K562 (cell line): ENCODE measurements around the gene DYNC1I1. TPM values are rescaled to one million over a fixed set of nuclear protein-coding genes. Genes with fewer than 3 reads are reported as not detected.

Source experiments
- ATAC-seq: fragments of 200-7000 bp; cut with Tn5 transposase; 3 replicates; pipeline ENCODE4 v1.9.1; 2020; ENCODE audit warnings: moderate library complexity
- BruUV-seq: library from RNA; stranded (reverse); fragments of 400-500 nt; replicated peaks from 2 replicates; lab custom pipeline; 2021; lab: Mats Ljungman, UMichigan
- CTCF ChIA-PET: fragments of 300-600 bp; formaldehyde crosslinking; extraction: SDS; loops from one replicate; lab custom pipeline; 2021; ENCODE audit warnings: low intra/inter-chr PET ratio; lab: Yijun Ruan, JAX
- POLR2A ChIA-PET: fragments of 300-600, 350-650 bp; sonication (Branson Sonifier 250); formaldehyde crosslinking; extraction: SDS; loops from one replicate; lab custom pipeline; 2021; ENCODE audit warnings: antibody characterized with exemption, inconsistent platforms; lab: Yijun Ruan, JAX
- DNase-seq, 4 experiments: peaks; one replicate each; pipeline versions ENCODE4 v3.0.0 to v3.0.0-alpha.2; 2011 to 2018; ENCODE audit warnings: low spot score in 3 of 4, mixed read lengths in 3 of 4; ENCODE audit errors: extremely low read depth in 1 of 4
- FAIRE-seq: peaks from 2 replicates; lab custom pipeline; 2011; peaks lifted over from hg19 to GRCh38; lab: Jason Lieb, UNC
- H2AFZ ChIP-seq: 2 replicates; pipeline ENCODE4 v1.6.0; 2011; ENCODE audit warnings: low read depth, low read length, control low read depth, inconsistent platforms
- H3K27ac ChIP-seq: fragments of 200-600 bp; 3 replicates; pipeline ENCODE4 v1.8.0; 2011; ENCODE audit warnings: low read depth, mild to moderate bottlenecking, control low read depth, inconsistent platforms, low read length, moderate library complexity, mixed read lengths; ENCODE audit errors: extremely low read depth
- H3K27me3 ChIP-seq, 2 experiments: fragments of 300-600 bp in 1 of 2; 2 replicates in 1 of 2; 3 replicates in 1 of 2; pipeline versions ENCODE4 v1.6.0 to v1.8.0; 2011; ENCODE audit warnings: inconsistent platforms in 2 of 2, low read length in 2 of 2, mild to moderate bottlenecking in 1 of 2, mixed read lengths in 1 of 2, moderate library complexity in 1 of 2; ENCODE audit not compliant: control insufficient read depth in 2 of 2, insufficient read depth in 2 of 2
- H3K36me3 ChIP-seq: fragments of 300-600 bp; 3 replicates; pipeline ENCODE4 v1.8.0; 2011; ENCODE audit warnings: mild to moderate bottlenecking, low read length, inconsistent platforms; ENCODE audit not compliant: control insufficient read depth, insufficient read depth
- H3K4me1 ChIP-seq, 2 experiments: fragments of 200-600 bp in 1 of 2; replicated peaks in 1 of 2; 2 replicates in 1 of 2; 3 replicates in 1 of 2; pipeline versions ENCODE4 v1.5.1 to v1.8.0; 2011; ENCODE audit warnings: inconsistent platforms in 2 of 2, low read length in 2 of 2, mild to moderate bottlenecking in 1 of 2, mixed read lengths in 1 of 2, moderate library complexity in 1 of 2; ENCODE audit not compliant: control insufficient read depth in 2 of 2, insufficient read depth in 2 of 2
- H3K4me2 ChIP-seq: 2 replicates; pipeline ENCODE4 v1.6.1; 2011; ENCODE audit warnings: low read length, control low read depth, inconsistent platforms, mixed read lengths; ENCODE audit not compliant: insufficient read depth
- H3K4me3 ChIP-seq: fragments of 200-600 bp; sonication (generic), shearing (Covaris generic); 2 replicates; pipeline ENCODE4 v1.5.1; 2016; ENCODE audit warnings: control low read depth, inconsistent platforms
- H3K79me2 ChIP-seq: fragments of 200-600 bp; 3 replicates; pipeline ENCODE4 v1.8.0; 2011; ENCODE audit warnings: low read length, inconsistent platforms; ENCODE audit not compliant: control insufficient read depth, insufficient read depth
- H3K9ac ChIP-seq, 2 experiments: 2 replicates each; pipeline versions ENCODE4 v1.6.0 to v1.6.1; 2011; ENCODE audit warnings: low read depth in 2 of 2, low read length in 2 of 2, control low read depth in 1 of 2, inconsistent platforms in 1 of 2, mild to moderate bottlenecking in 1 of 2, mixed read lengths in 1 of 2; ENCODE audit not compliant: insufficient read depth in 1 of 2
- H3K9me1 ChIP-seq: one replicate; pipeline ENCODE4 v1.6.0; 2011; ENCODE audit warnings: inconsistent platforms, mild to moderate bottlenecking, low read length, moderate library complexity; ENCODE audit not compliant: control insufficient read depth, insufficient read depth
- H3K9me3 ChIP-seq: replicated peaks from 2 replicates; pipeline ENCODE4 v1.5.1; 2011; ENCODE audit warnings: low read depth, low read length, inconsistent platforms; ENCODE audit not compliant: control insufficient read depth, insufficient read depth
- H4K20me1 ChIP-seq: replicated peaks from 2 replicates; pipeline ENCODE4 v1.6.1; 2011; ENCODE audit warnings: low read length, inconsistent platforms, mixed read lengths; ENCODE audit not compliant: control insufficient read depth, insufficient read depth
- CREB5 ChIP-seq: fragments of 250-450 bp; sonication (Bioruptor Pico); IDR thresholded peaks from 2 replicates; pipeline ENCODE4 v1.5.0; 2020; ENCODE audit warnings: mild to moderate bottlenecking
- EWSR1 ChIP-seq: fragments of 450-650 bp; IDR thresholded peaks from 2 replicates; pipeline ENCODE4 v1.6.1; 2018; ENCODE audit warnings: borderline replicate concordance, mild to moderate bottlenecking, low read depth, moderate library complexity; ENCODE audit not compliant: partially characterized antibody
- HMG20B ChIP-seq: fragments of 250-450 bp; sonication (Bioruptor Pico); IDR thresholded peaks from 2 replicates; pipeline ENCODE4 v1.5.0; 2021; ENCODE audit warnings: mild to moderate bottlenecking
- KDM4B ChIP-seq, 2 experiments: fragments of 450-650 bp in 1 of 2; sonication (generic) in 1 of 2; IDR thresholded peaks; 2 replicates each; pipeline ENCODE4 v1.6.1; 2016 to 2017; ENCODE audit warnings: borderline replicate concordance in 2 of 2, antibody characterized with exemption in 1 of 2, low read depth in 1 of 2, mild to moderate bottlenecking in 1 of 2
- NUFIP1 ChIP-seq: fragments of 450-650 bp; IDR thresholded peaks from 2 replicates; pipeline ENCODE4 v1.6.1; 2018; ENCODE audit not compliant: partially characterized antibody
- PBX2 ChIP-seq, 2 experiments: IDR thresholded peaks in 1 of 2; conservative IDR thresholded peaks in 1 of 2; 2 replicates each; pipeline ENCODE4 v1.6.1; 2016; ENCODE audit warnings: low read depth in 2 of 2, mild to moderate bottlenecking in 1 of 2, missing compliant biosample characterization in 1 of 2, missing genetic modification characterization in 1 of 2, moderate library complexity in 1 of 2
- SNRNP70 ChIP-seq: fragments of 200-400 bp; formaldehyde crosslinking; optimal IDR thresholded peaks from 2 replicates; pipeline ENCODE3; 2017; ENCODE audit warnings: low read depth, low read length
- ZNF174 ChIP-seq: fragments of 250-450 bp; sonication (Bioruptor Pico); IDR thresholded peaks from 2 replicates; pipeline ENCODE4 v1.4.0; 2020; ENCODE audit warnings: mild to moderate bottlenecking
- ZNF436 ChIP-seq: fragments of 250-450, 450-650 bp; sonication (Bioruptor Pico); formaldehyde crosslinking; IDR thresholded peaks from 2 replicates; pipeline ENCODE4 v1.7.0; 2020; ENCODE audit warnings: mild to moderate bottlenecking
- ZNF766 ChIP-seq: fragments of 200-800 bp; sonication (Bioruptor generic); conservative IDR thresholded peaks from 2 replicates; pipeline ENCODE4 v1.6.1; 2016; ENCODE audit warnings: missing genetic modification characterization, missing compliant biosample characterization
- WGBS: fragments of 100-300 bp; shearing (Covaris generic); methylation state at CpG from one replicate; pipeline ENCODE4 v1.1.6; 2016; ENCODE audit warnings: low coverage, mixed read lengths; ENCODE audit not compliant: insufficient coverage; ENCODE audit errors: missing lambda C conversion rate; 5-methylcytosine and 5-hydroxymethylcytosine counted together
- in situ Hi-C: fragments of 300-500 bp; cut with MboI; formaldehyde crosslinking; loops from 4 replicates; pipeline ENCODE4 v1.15.0; 2018; ENCODE audit warnings: inconsistent platforms, mixed read lengths
- intact Hi-C: fragments of 100-400 bp; cut with micrococcal nuclease; formaldehyde crosslinking; loops from 2 replicates; pipeline ENCODE4 v1.14.2; 2022
- polyA plus RNA-seq, 8 experiments: library from polyadenylated mRNA; depleted of rRNA in 4 of 8; stranded (reverse) in 5 of 8; unstranded in 3 of 8; fragments of >200 nt; fragmentation: Nextera tagmentation in 2 of 8; fragmentation: Illumina TruSeq in 1 of 8; extraction: Ambion mirVana in 2 of 8; extraction: Trizol in 1 of 8; gene quantifications; 2 replicates each; pipeline versions ENCODE4 v1.2.1 to v1.2.3, GENCODE V29; 2011 to 2014; ENCODE audit warnings: inconsistent platforms in 1 of 8, missing spikeins in 1 of 8
- total RNA-seq, 7 experiments: library from RNA; depleted of rRNA in 6 of 7; stranded (reverse); fragments of >200 nt in 6 of 7; fragmentation: Illumina TruSeq in 2 of 7; extraction: Trizol in 2 of 7; gene quantifications; 2 replicates each; pipeline versions ENCODE4 v1.2.1 to v1.2.3, GENCODE V29; 2011 to 2021; ENCODE audit warnings: low replicate concordance in 1 of 7

Gene DYNC1I1
- total and polyA plus RNA-seq, 9 of the 15 experiments (the other 6 are each of a cell fraction or from before 2014, with no cell fraction given), result 0.22 to 1.5 (median 0.44) TPM

- ChIA-PET CTCF (no interaction called here), POLR2A (interaction anchor here (0.7 kb wide), 1 partner anchor 9 kb away, joined by 3 read pairs; no protein-coding TSS in a partner anchor)
- Histone ChIP-seq H3K27ac (no peak overlapping the region), H3K9me3 (no peaks in the 10 kb centered on the region), H4K20me1 (no peaks in the 10 kb centered on the region), H3K4me1 (no peaks in the 10 kb centered on the region), H3K79me2 (no peaks in the 10 kb centered on the region), H2AFZ (no peak overlapping the region), H3K27me3 (no peaks in the 10 kb centered on the region; a peak in 2 of 5 replicates), H3K9me1 (no peaks in the 10 kb centered on the region), H3K4me2 (no peak overlapping the region), H3K36me3 (no peaks in the 10 kb centered on the region), H3K9ac (no peak overlapping the region), H3K4me3 (no peak overlapping the region)
- BruUV-seq, result no TSS peak
- no peak for TF ChIP-seq HMG20B
- TF ChIP-seq ZNF436, result no peak
- no peak for TF ChIP-seq NUFIP1
- DNase-seq, result no peak
- ATAC-seq, result no peak
- in situ Hi-C loops, result loop anchor here (10.0 kb wide), 2 partner anchors 1105 to 1925 kb away; partner anchors contain the start of gene DLX5
- 0% methylated on average over 2 of the region's 2 CpGs for WGBS
- intact Hi-C loops, result loop anchor here (5.0 to 10.0 kb wide), 3 partner anchors 158 to 1928 kb away; no protein-coding TSS in a partner anchor
- no peak for FAIRE-seq
These were observed 147.2 kb downstream of the DYNC1I1 start for GRCh38 chr7:95919556-95919955.

- ATAC-seq (no peak), FAIRE-seq (no peak), DNase-seq (no peak)
- H3K79me2 ChIP-seq, result no peaks in the 10 kb centered on the region
- POLR2A ChIA-PET, result no interaction called here
- no peaks in the 10 kb centered on the region for H3K36me3 ChIP-seq
- H3K4me3 ChIP-seq, result no peak overlapping the region
- H3K9ac ChIP-seq, result no peak overlapping the region
- BruUV-seq, result no TSS peak
- TF ChIP-seq KDM4B (IDR thresholded peaks at IDR 0.05; ENCODE audit: borderline replicate concordance in 2 of 2, low read depth in 1 of 2) (no peak), CREB5 (CRISPR knock-in tag) (no peak), PBX2 (CRISPR knock-in tag; IDR thresholded peaks at IDR 0.05; ENCODE audit: low read depth) (no peak), PBX2 (tag; conservative IDR thresholded peaks at IDR 0.05; ENCODE audit: low read depth) (no peak), ZNF766 (CRISPR knock-in tag) (no peak), EWSR1 (no peak), SNRNP70 (no peak), ZNF174 (CRISPR knock-in tag) (no peak)
- no peak overlapping the region for H2AFZ ChIP-seq
- no peaks in the 10 kb centered on the region for H3K9me3 ChIP-seq
- no peak overlapping the region for H3K27ac ChIP-seq
- intact Hi-C loops, result loop anchor here (5.0 kb wide), 1 partner anchor 691 kb away; no protein-coding TSS in a partner anchor
- H3K27me3 ChIP-seq, result no peaks in the 10 kb centered on the region; a peak in 2 of 5 replicates
- H3K4me1 ChIP-seq, result no peaks in the 10 kb centered on the region
- no peak overlapping the region for H3K4me2 ChIP-seq
- no peaks in the 10 kb centered on the region for H4K20me1 ChIP-seq
- WGBS, result 0% methylated on average over 3 of the region's 3 CpGs
- no peaks in the 10 kb centered on the region for H3K9me1 ChIP-seq
- CTCF ChIA-PET, result no interaction called here
- in situ Hi-C loops, result no loop called here
These were observed 149.2 kb downstream of the DYNC1I1 start for GRCh38 chr7:95921543-95921942.
